Measurements from ENCODE around the gene DRAP1.

The DRAP1 gene

DNA sequence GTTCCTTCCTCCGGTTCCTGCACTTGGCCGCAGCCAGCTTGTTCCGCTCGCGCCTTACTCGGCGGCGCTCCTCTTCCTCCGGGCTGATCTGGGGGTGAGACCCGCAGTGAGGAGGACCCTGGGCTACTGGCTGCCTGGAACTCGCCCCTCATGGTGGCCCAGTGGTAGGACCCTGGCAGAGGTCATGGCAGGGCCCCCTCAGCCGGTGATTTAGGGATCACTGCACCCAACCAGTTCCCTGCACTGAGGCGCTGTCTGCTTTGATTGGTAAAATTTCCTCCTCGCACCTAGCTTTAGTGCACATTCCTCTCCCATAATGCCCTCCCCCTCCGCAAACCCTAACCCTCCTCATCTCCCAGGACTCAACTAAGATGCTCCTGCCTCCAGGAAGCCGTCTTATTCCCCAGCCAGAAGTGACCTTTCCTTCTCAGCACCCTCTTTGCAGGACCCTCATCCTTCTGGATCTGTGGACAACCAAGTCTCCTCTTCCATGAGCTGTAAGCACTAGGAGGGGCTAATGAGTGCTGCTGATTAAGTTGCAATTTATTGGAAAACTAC is 25.1 kb upstream of the DRAP1 start:
- DNase-seq (ENCODE audit: insufficient read length, low spot score) (no peak), FAIRE-seq (no peak)
- TF ChIP-seq, protein P1, sequence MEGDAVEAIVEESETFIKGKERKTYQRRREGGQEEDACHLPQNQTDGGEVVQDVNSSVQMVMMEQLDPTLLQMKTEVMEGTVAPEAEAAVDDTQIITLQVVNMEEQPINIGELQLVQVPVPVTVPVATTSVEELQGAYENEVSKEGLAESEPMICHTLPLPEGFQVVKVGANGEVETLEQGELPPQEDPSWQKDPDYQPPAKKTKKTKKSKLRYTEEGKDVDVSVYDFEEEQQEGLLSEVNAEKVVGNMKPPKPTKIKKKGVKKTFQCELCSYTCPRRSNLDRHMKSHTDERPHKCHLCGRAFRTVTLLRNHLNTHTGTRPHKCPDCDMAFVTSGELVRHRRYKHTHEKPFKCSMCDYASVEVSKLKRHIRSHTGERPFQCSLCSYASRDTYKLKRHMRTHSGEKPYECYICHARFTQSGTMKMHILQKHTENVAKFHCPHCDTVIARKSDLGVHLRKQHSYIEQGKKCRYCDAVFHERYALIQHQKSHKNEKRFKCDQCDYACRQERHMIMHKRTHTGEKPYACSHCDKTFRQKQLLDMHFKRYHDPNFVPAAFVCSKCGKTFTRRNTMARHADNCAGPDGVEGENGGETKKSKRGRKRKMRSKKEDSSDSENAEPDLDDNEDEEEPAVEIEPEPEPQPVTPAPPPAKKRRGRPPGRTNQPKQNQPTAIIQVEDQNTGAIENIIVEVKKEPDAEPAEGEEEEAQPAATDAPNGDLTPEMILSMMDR (IDR thresholded peaks at IDR 0.05; ENCODE audit: insufficient read depth, missing control alignments): no peak

DNA sequence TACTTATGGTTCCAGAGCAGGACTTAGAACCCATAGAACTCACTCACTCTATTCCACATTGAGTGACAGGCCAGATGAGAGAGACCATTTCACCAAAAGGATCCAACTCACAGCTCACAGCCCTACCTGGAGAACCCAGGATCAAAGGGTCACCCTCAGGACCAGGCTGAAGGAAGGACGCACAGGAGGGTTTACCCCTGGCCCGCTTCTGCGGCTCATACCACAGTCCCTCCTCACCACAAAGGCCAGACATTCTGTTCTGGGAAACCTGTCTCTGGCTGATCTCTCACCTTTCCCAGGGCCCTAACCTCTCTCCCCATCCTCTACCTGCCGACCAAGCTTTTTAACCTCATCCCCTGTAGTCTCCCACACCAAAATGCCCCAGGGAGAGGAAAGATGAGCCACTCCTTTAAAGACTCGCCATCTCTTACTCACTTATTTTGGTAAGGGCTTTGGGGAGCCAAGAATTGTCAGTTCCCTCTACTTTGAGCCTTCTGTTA is 23.7 kb upstream of the DRAP1 start:
- TF ChIP-seq, protein P1 (IDR thresholded peaks at IDR 0.05; ENCODE audit: insufficient read depth, missing control alignments): no peak
- no peak for FAIRE-seq
- no peak for DNase-seq (ENCODE audit: insufficient read length, low spot score)

DNA sequence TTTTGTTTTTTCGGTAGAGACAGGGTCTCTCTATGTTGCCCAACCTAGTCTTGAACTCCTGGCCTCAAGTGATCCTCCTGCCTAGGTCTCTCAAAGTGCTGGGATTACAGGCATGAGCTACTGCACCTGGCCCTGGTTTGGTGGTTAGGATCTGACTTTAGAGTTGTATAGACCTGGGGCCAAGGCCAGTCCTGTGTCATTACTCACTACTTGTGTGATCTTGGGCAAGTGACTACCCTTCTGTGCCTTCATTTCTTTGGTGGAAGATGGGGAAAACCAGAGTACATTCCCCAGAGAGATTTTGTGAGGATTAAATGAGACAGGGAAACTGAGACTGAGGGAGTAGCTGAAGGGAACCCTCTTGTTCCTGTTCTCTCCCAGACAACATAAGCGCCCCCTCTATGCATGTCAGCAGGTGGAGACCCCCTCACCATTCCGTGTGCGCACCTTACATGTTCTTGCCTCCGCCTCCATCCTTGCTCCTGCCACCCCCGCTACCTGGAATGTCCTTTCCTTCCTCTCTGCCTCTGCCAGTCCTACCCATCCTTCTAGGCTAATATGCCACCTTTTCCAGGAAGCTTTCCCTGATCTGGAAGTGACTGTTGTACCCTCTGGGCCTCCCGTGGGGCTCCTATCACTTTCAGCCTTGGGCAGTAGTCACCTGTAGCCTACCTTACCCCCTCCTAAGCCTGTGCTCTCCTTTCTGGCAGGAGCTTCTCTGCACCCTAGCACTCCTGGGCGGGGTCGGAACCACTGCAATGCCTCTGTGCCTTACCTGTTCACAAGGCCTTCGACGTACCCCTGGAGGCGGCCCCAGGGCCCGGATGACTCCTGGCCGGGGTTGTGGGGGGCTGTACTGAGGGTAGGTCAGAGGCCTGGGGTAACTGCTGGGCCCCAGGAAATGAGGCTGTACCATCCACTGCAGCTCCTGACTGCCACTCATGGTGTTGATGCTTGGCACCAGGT is 22.9 kb upstream of the DRAP1 start:
- no peak for DNase-seq (ENCODE audit: insufficient read length, low spot score)
- TF ChIP-seq, protein P1 (IDR thresholded peaks at IDR 0.05; ENCODE audit: insufficient read depth, missing control alignments): no peak
- no peak for FAIRE-seq

DNA sequence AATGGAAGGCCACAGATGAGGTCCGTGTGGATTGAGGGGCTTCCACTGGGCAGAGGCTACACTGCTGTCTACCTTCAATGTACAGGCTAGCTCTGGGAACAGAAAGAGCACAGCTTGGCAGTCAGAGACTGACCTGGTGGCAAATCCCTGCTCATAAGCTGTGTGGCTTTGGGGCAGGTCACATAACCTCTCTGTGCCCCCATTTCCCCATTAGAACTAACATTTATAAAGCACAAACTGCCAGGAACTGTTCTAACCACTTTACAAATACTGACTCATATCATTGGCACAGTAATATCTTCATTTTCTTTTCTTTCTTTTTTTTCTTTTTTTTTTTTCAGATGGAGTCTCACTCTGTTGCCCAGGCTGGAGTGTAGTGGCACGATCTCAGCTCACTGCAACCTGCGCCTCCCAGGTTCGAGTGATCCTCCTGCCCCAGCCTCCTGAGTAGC is 22.2 kb upstream of the DRAP1 start:
- TF ChIP-seq, protein P1 (IDR thresholded peaks at IDR 0.05; ENCODE audit: insufficient read depth, missing control alignments): no peak
- FAIRE-seq (no peak), DNase-seq (ENCODE audit: insufficient read length, low spot score) (no peak)

DNA sequence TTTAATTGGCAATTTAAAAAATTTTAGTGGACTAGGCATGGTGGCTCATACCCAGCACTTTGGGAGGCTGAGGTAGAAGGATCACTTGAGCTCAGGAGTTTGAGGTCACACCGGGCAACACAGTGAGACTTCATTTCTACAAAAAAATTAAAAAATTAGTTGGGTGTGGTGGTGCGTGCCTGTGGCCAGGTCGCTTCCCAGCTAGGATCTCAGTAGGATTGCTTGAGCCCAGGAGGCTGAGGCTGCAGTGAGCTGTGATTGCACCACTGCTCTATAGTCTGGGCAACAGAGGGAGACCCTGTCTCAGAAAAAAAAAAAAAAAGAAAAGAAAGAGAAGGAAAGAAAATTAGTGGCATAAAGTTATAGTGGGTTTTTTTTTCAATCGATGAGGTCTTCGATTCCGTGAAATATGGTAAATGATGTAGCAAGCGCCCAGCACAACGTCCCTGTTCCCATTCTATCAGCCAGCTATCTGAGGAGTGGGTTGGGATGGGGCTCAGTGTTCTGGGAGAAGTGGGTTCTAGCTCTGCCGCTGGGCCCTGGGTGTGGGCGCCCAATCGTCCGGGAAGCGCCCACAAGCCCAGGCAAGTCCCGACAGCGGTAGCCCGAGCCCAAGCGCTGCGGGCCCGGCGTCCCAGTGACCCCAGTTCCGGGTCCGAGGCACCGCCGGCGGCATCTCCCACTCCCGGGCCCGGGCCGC is 20.4 kb upstream of the DRAP1 start:
- no peak for FAIRE-seq
- TF ChIP-seq, protein P1 (IDR thresholded peaks at IDR 0.05; ENCODE audit: insufficient read depth, missing control alignments): no peak
- no peak for DNase-seq (ENCODE audit: insufficient read length, low spot score)

DNA sequence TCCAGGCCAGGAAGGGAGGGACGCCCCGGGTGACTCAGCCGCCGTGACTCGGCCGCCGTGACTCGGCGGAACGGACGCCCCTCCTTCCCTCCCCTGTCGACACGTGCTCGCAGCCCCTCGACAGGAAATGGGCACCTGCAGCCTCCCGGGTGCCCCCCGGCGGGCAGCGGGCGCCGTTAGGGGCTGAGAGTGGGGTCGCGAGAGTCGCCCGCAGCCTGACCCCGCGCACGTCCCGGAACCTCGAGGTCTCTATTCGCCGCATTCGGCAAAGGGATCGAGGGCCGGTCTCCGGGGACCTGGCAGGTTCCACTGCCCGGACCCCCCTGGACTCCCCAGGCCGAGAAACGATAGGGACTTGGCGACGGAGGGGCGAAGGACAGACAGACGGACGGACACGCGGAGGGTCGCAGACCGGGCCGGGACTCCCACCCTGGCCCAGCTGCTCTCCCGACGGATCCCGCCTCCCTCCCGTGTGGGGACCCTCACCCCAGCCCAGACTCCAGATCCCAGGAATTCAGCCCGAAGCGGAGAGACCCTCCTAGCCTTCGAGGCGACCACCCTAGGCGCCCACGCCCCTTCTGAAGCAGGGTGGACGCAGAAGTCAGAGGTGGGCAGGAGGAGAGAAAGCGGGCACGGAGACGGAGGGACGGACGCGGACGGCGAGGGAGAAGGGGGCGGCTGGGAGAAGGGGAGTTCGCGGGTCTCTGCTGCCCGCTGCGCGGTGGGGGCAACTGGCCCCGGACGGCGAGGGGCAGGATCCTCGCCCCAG is 19.7 kb upstream of the DRAP1 start:
- DNase-seq (ENCODE audit: insufficient read length, low spot score): no peak
- FAIRE-seq: no peak
- TF ChIP-seq, protein P1 (IDR thresholded peaks at IDR 0.05; ENCODE audit: insufficient read depth, missing control alignments): no peak
